Measurements from ENCODE around the gene CLASP2. TPM values are rescaled to one million over a fixed set of nuclear protein-coding genes. Genes with fewer than 3 reads are reported as not detected.

CLASP2 gene
- total and polyA plus RNA-seq, 8 donors: 48.4 to 73.3 (median 61.6) TPM

- intact Hi-C loops (cut with DNase I): no loop called here
- H3K27me3 ChIP-seq: no peaks in the 10 kb centered on the region
- no peak for TF ChIP-seq CTCF (IDR thresholded peaks at IDR 0.05)
- no peak overlapping the region for H3K27ac ChIP-seq
- no peaks in the 10 kb centered on the region for H3K36me3 ChIP-seq
- no peak for ATAC-seq
- no peak overlapping the region for H3K4me3 ChIP-seq
- H3K9me3 ChIP-seq: peaks cover 0 to 16% of the 10 kb centered on the region in 2 donors
- no peaks in the 10 kb centered on the region for H3K4me1 ChIP-seq
- no peak for DNase-seq
These were observed 11.9 kb upstream of the CLASP2 start for GRCh38 chr3:33729993-33730392.

GRCh38 chr3:33724256-33724655 lies 6.2 kb upstream of the CLASP2 start:
- ATAC-seq (no peak), DNase-seq (no peak)
- intact Hi-C loops (cut with DNase I): no loop called here
- H3K9me3 ChIP-seq: no peaks in the 10 kb centered on the region
- H3K27ac ChIP-seq: no peak overlapping the region
- no peaks in the 10 kb centered on the region for H3K27me3 ChIP-seq
- no peak for TF ChIP-seq CTCF (IDR thresholded peaks at IDR 0.05)
- no peak overlapping the region for H3K4me3 ChIP-seq
- H3K36me3 ChIP-seq: no peaks in the 10 kb centered on the region
- H3K4me1 ChIP-seq: no peaks in the 10 kb centered on the region

- Histone ChIP-seq H3K4me1 (peaks cover 0 to 4% of the 10 kb centered on the region in 2 donors), H3K9me3 (no peaks in the 10 kb centered on the region), H3K36me3 (no peaks in the 10 kb centered on the region), H3K27ac (no peak overlapping the region), H3K4me3 (no peak overlapping the region), H3K27me3 (no peaks in the 10 kb centered on the region)
- TF ChIP-seq CTCF (IDR thresholded peaks at IDR 0.05): no peak
- DNase-seq (no peak), ATAC-seq (no peak)
- intact Hi-C loops (cut with DNase I): no loop called here
These were observed 4.7 kb upstream of the CLASP2 start for GRCh38 chr3:33722626-33723370.

GRCh38 chr3:33722191-33722590 lies 4.1 kb upstream of the CLASP2 start:
- no peaks in the 10 kb centered on the region for H3K27me3 ChIP-seq
- H3K27ac ChIP-seq: peak overlapping the region in 1 of 2 donors; percentile 39
- TF ChIP-seq CTCF (IDR thresholded peaks at IDR 0.05): no peak
- H3K4me3 ChIP-seq: no peak overlapping the region
- H3K36me3 ChIP-seq: no peaks in the 10 kb centered on the region
- DNase-seq: no peak
- intact Hi-C loops (cut with DNase I): no loop called here
- H3K4me1 ChIP-seq: peaks cover 0 to 4% of the 10 kb centered on the region in 2 donors
- no peak for ATAC-seq
- H3K9me3 ChIP-seq: no peaks in the 10 kb centered on the region

- no peak for ATAC-seq
- Histone ChIP-seq H3K4me1 (peaks cover 10 to 14% of the 10 kb centered on the region in 2 donors), H3K9me3 (no peaks in the 10 kb centered on the region), H3K27me3 (no peaks in the 10 kb centered on the region), H3K4me3 (peak overlapping the region; percentile 67 to 69), H3K36me3 (no peaks in the 10 kb centered on the region), H3K27ac (peak overlapping the region; percentile 94 to 98)
- peak in 1 of 4 donors; percentile 16 for DNase-seq
- no peak for TF ChIP-seq CTCF (IDR thresholded peaks at IDR 0.05)
- intact Hi-C loops (cut with DNase I): loop anchor here in 1 of 2 donors (10.0 kb wide), 1 partner anchor 84 kb away; no protein-coding TSS in a partner anchor
These were observed 497 bp upstream of the CLASP2 start for GRCh38 chr3:33718595-33718907.
